ENCODE measurements around the gene CCDC187.

The CCDC187 gene

GRCh38 chr9:136222166-136222905 lies 81.6 kb downstream of the CCDC187 start:
- DNase-seq, result no peak

- DNase-seq, result no peak
Measured at GRCh38 chr9:136220017-136220729, 83.7 kb downstream of the CCDC187 start.

- no peak for DNase-seq
Measured at GRCh38 chr9:136219276-136219675, 84.6 kb downstream of the CCDC187 start.

GRCh38 chr9:136218673-136219072 lies 85.2 kb downstream of the CCDC187 start:
- no peak for DNase-seq

- no peak for DNase-seq
Measured at GRCh38 chr9:136218271-136218670, 85.6 kb downstream of the CCDC187 start.

GRCh38 chr9:136216541-136217244 lies 87.2 kb downstream of the CCDC187 start:
- DNase-seq, result no peak

- DNase-seq, result no peak
Measured at GRCh38 chr9:136213733-136214132, 90.2 kb downstream of the CCDC187 start.

GRCh38 chr9:136212345-136212950 lies 91.4 kb downstream of the CCDC187 start:
- DNase-seq, result no peak

GRCh38 chr9:136211441-136212344 lies 92.2 kb downstream of the CCDC187 start:
- DNase-seq, result no peak

GRCh38 chr9:136211006-136211405 lies 92.9 kb downstream of the CCDC187 start:
- DNase-seq, result no peak

GRCh38 chr9:136210276-136210675 lies 93.6 kb downstream of the CCDC187 start:
- no peak for DNase-seq

GRCh38 chr9:136209786-136210185 lies 94.1 kb downstream of the CCDC187 start:
- DNase-seq, result no peak

GRCh38 chr9:136209232-136209631 lies 94.7 kb downstream of the CCDC187 start:
- DNase-seq, result no peak

- no peak for DNase-seq
Measured at GRCh38 chr9:136208675-136209074, 95.2 kb downstream of the CCDC187 start.

- no peak for DNase-seq
Measured at GRCh38 chr9:136207616-136208015, 96.3 kb downstream of the CCDC187 start.

GRCh38 chr9:136206602-136207275 lies 97.2 kb downstream of the CCDC187 start:
- DNase-seq, result no peak

- no peak for DNase-seq
Measured at GRCh38 chr9:136205707-136205992, 98.2 kb downstream of the CCDC187 start.

- DNase-seq, result no peak
Measured at GRCh38 chr9:136204838-136205706, 98.8 kb downstream of the CCDC187 start, which contains the start of gene LHX3. LHX3 (minus strand) TSS chr9:136205128; CDS start chr9:136205012, 116 bp downstream.

GRCh38 chr9:136204145-136204805 lies 99.6 kb downstream of the CCDC187 start:
- no peak for DNase-seq
